Measurements from ENCODE around the gene C17orf107. TPM values are rescaled to one million over a fixed set of nuclear protein-coding genes. Genes with fewer than 3 reads are reported as not detected.

The C17orf107 gene
- total and polyA plus RNA-seq, 2 experiments from 2014 or later, result 3.9 to 8.8 TPM

GRCh38 chr17:4932756-4933155 lies 33.4 kb downstream of the C17orf107 start:
- H3K4me2 ChIP-seq (ENCODE audit: unreplicated experiment), result no peak overlapping the region

GRCh38 chr17:4933646-4934045 lies 34.3 kb downstream of the C17orf107 start:
- in situ Hi-C loops (cut with MboI), result no loop called here
- H2AFZ ChIP-seq, result no peak overlapping the region
- H3F3A ChIP-seq (ENCODE audit: insufficient read depth), result no peaks in the 10 kb centered on the region
- no peak overlapping the region for H3K27ac ChIP-seq
- no peaks in the 10 kb centered on the region for H3K9me3 ChIP-seq (ENCODE audit: low read depth)
- H3K9me2 ChIP-seq (ENCODE audit: insufficient read depth), result no peaks in the 10 kb centered on the region
- H3K4me1 ChIP-seq (ENCODE audit: insufficient read depth), result peaks cover 2% of the 10 kb centered on the region; the same call in 1 of the 2 replicates
- peaks cover 9% of the 10 kb centered on the region for H3K79me2 ChIP-seq (ENCODE audit: insufficient read depth)
- no peak overlapping the region for H3K4me2 ChIP-seq (ENCODE audit: unreplicated experiment)
- H3K36me3 ChIP-seq (ENCODE audit: low read depth), result no peaks in the 10 kb centered on the region
- no peak overlapping the region for H3K4me3 ChIP-seq
- H4K20me1 ChIP-seq (ENCODE audit: insufficient read depth), result no peaks in the 10 kb centered on the region
- H3K9ac ChIP-seq, result 0 out of 2 replicates have a peak overlapping the region, but pooled peaks have one; percentile 46
- H3K27me3 ChIP-seq (replicated peaks; ENCODE audit: insufficient read depth), result no peaks in the 10 kb centered on the region
- TF ChIP-seq EZH2 (IDR thresholded peaks at IDR 0.05; ENCODE audit: insufficient read depth, poor library complexity, severe bottlenecking) (no peak), EZH2phosphoT487 (IDR thresholded peaks at IDR 0.05; ENCODE audit: insufficient read depth, low read depth) (no peak)
- 85 to 86% methylated on average over 6 to 16 of the region's 16 CpGs for WGBS, 2 experiments (ENCODE audit: low coverage in 1 of 2, low lambda C conversion rate in 2 of 2, missing lambda C conversion rate in 2 of 2)
- DNase-seq, result no peak

More at GRCh38 chr17:4932756-4933155, 33.4 kb downstream of the C17orf107 start:
- no peak overlapping the region for H3K9ac ChIP-seq
- H3K79me2 ChIP-seq (ENCODE audit: insufficient read depth), result peaks cover under 1% of the 10 kb centered on the region; the same call in 1 of the 2 replicates
- H4K20me1 ChIP-seq (ENCODE audit: insufficient read depth), result no peaks in the 10 kb centered on the region
- H3K27ac ChIP-seq, result no peak overlapping the region
- 83 to 88% methylated on average over 12 of the region's 12 CpGs for WGBS, 2 experiments (ENCODE audit: low coverage in 1 of 2, low lambda C conversion rate in 2 of 2, missing lambda C conversion rate in 2 of 2)
- in situ Hi-C loops (cut with MboI), result no loop called here
- no peaks in the 10 kb centered on the region for H3K27me3 ChIP-seq (replicated peaks; ENCODE audit: insufficient read depth)
- no peak overlapping the region for H3K4me3 ChIP-seq
- H2AFZ ChIP-seq, result no peak overlapping the region
- no peak for TF ChIP-seq EZH2phosphoT487 (IDR thresholded peaks at IDR 0.05; ENCODE audit: insufficient read depth, low read depth)
- no peak for TF ChIP-seq EZH2 (IDR thresholded peaks at IDR 0.05; ENCODE audit: insufficient read depth, poor library complexity, severe bottlenecking)
- no peaks in the 10 kb centered on the region for H3K36me3 ChIP-seq (ENCODE audit: low read depth)
- H3K9me3 ChIP-seq (ENCODE audit: low read depth), result no peaks in the 10 kb centered on the region
- H3K4me1 ChIP-seq (ENCODE audit: insufficient read depth), result no peaks in the 10 kb centered on the region
- DNase-seq, result no peak
- H3K9me2 ChIP-seq (ENCODE audit: insufficient read depth), result no peaks in the 10 kb centered on the region
- H3F3A ChIP-seq (ENCODE audit: insufficient read depth), result no peaks in the 10 kb centered on the region

DNA sequence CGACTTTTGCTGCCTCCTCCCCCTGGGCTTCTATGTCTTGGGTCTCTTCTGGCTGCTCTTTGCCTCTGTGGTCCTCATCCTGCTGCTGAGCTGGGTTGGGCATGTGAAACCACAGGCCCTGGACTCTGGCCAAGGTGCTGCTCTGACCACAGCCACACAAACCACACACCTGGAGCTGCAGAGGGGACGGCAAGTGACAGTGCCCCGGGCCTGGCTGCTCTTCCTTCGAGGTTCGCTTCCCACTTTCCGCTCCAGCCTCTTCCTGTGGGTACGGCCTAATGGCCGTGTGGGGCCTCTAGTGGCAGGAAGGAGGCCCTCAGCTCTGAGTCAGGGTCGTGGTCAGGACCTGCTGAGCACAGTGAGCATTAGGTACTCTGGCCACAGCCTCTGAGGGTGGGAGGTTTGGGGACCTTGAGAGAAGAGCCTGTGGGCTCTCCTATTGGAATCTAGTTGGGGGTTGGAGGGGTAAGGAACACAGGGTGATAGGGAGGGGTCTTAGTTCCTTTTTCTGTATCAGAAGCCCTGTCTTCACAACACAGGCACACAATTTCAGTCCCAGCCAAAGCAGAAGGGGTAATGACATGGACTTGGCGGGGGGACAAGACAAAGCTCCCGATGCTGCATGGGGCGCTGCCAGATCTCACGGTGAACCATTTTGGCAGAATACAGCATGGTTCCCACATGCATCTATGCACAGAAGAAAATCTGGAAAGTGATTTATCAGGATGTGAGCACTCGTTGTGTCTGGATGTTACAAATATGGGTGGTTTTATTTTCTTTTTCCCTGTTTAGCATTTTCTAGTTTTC lies 35.0 kb downstream of the C17orf107 start:
- Histone ChIP-seq H3F3A (ENCODE audit: insufficient read depth) (no peaks in the 10 kb centered on the region), H3K9ac (peak overlapping the region; percentile 46; the same call in 1 of the 2 replicates), H3K4me3 (no peak overlapping the region), H3K9me2 (ENCODE audit: insufficient read depth) (no peaks in the 10 kb centered on the region), H3K27ac (no peak overlapping the region), H2AFZ (no peak overlapping the region), H3K4me2 (ENCODE audit: unreplicated experiment) (no peak overlapping the region), H3K27me3 (replicated peaks; ENCODE audit: insufficient read depth) (no peaks in the 10 kb centered on the region), H3K36me3 (ENCODE audit: low read depth) (no peaks in the 10 kb centered on the region), H3K9me3 (ENCODE audit: low read depth) (no peaks in the 10 kb centered on the region), H4K20me1 (ENCODE audit: insufficient read depth) (no peaks in the 10 kb centered on the region), H3K79me2 (ENCODE audit: insufficient read depth) (peaks cover 16% of the 10 kb centered on the region), H3K4me1 (ENCODE audit: insufficient read depth) (peaks cover 6% of the 10 kb centered on the region; the same call in 1 of the 2 replicates)
- TF ChIP-seq EZH2phosphoT487 (IDR thresholded peaks at IDR 0.05; ENCODE audit: insufficient read depth, low read depth) (no peak), EZH2 (IDR thresholded peaks at IDR 0.05; ENCODE audit: insufficient read depth, poor library complexity, severe bottlenecking) (no peak)
- 34 to 37% methylated on average over 14 of the region's 14 CpGs for WGBS, 2 experiments (ENCODE audit: low coverage in 1 of 2, low lambda C conversion rate in 2 of 2, missing lambda C conversion rate in 2 of 2)
- in situ Hi-C loops (cut with MboI), result no loop called here
- DNase-seq, result peak; percentile 63

DNA sequence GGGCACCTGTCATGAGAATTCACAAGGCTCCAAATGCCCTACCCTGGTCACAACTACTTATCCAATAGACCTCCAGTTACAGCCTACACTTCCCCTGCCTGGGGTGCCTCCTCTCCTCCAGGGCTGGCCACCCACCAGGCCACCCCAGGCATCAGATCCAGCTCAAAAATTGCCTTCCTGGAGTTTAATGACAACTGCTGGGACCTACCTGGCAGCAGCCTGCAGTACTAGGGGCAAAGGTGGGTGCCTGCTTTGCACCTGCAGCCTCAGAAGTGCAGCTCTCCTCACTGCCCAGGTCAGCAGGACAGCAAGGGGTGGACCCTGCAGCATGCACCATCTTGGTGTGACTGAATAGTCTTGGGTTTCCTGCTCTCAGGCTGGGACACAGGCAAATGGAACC lies 36.3 kb downstream of the C17orf107 start:
- no peak overlapping the region for H3K9ac ChIP-seq
- TF ChIP-seq EZH2 (IDR thresholded peaks at IDR 0.05; ENCODE audit: insufficient read depth, poor library complexity, severe bottlenecking) (no peak), EZH2phosphoT487 (IDR thresholded peaks at IDR 0.05; ENCODE audit: insufficient read depth, low read depth) (no peak)
- no peak overlapping the region for H3K27ac ChIP-seq
- DNase-seq, result no peak
- H3K36me3 ChIP-seq (ENCODE audit: low read depth), result no peaks in the 10 kb centered on the region
- H2AFZ ChIP-seq, result no peak overlapping the region
- H3K27me3 ChIP-seq (replicated peaks; ENCODE audit: insufficient read depth), result no peaks in the 10 kb centered on the region
- no peak overlapping the region for H3K4me2 ChIP-seq (ENCODE audit: unreplicated experiment)
- peaks cover 6% of the 10 kb centered on the region; the same call in 1 of the 2 replicates for H3K4me1 ChIP-seq (ENCODE audit: insufficient read depth)
- no peaks in the 10 kb centered on the region for H3K9me2 ChIP-seq (ENCODE audit: insufficient read depth)
- in situ Hi-C loops (cut with MboI), result no loop called here
- H3K79me2 ChIP-seq (ENCODE audit: insufficient read depth), result peaks cover 19% of the 10 kb centered on the region
- no peaks in the 10 kb centered on the region for H4K20me1 ChIP-seq (ENCODE audit: insufficient read depth)
- peaks cover 4% of the 10 kb centered on the region; the same call in 1 of the 2 replicates for H3F3A ChIP-seq (ENCODE audit: insufficient read depth)
- no peak overlapping the region for H3K4me3 ChIP-seq
- H3K9me3 ChIP-seq (ENCODE audit: low read depth), result no peaks in the 10 kb centered on the region
